NCI-H82 treated with DMSO at 0.1 percent for 48 hours (cell line): ENCODE results near the gene SMAD1.
A peak's percentile ranks its signal among the peaks of the same experiment; 100 is the strongest.
"Not testable (repeated sequence)": the region's sequence is repeated elsewhere in the genome, so short reads cannot be mapped to it uniquely, and the experiment has no call there.

Experiments used
- DNase-seq: peaks from one replicate; lab custom pipeline; 2025; ENCODE audit not compliant: unreplicated experiment; lab: John Stamatoyannopoulos, UW

The SMAD1 gene

DNA sequence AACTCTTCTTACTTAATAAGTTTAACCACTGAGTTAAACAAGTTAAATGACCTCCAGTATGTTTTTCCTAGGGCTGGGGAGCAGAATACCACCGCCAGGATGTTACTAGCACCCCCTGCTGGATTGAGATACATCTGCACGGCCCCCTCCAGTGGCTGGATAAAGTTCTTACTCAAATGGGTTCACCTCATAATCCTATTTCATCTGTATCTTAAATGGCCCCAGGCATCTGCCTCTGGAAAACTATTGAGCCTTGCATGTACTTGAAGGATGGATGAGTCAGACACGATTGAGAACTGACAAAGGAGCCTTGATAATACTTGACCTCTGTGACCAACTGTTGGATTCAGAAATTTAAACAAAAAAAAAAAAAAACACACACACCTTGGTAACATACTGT is 76.1 kb downstream of the SMAD1 start:
- peak; percentile 74 for DNase-seq

DNA sequence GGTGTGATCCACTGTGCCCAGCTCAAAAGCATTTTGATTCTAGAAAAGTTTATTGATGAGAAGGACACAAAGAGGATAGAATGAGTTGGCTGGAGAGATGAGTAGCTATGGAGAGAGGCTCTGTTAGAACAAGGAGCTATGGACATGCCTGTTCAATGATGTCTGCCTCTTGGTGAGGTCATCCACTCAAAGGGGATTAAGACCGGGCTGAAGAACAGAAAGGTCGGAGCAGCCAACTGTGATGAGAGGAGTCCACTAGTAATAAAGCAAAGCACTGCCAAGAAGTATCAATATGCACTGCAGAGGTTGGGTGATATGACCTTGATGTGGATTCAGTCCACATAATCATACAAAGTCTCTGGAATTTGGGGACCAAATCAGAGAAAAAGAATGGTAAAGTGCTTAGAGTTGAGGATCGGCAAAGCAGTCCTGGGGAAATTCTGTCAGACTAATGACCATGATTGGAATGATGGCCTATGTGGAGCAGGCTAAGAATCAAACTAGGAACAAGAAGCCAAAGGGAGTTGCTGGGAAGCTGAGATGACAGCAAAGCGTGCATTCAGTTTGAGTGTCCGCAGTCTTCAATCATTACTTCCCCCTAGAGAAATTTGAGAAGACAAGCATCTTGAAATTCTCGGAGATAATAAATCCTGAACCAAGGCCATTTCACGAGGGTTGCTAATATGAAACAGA is 81.8 kb downstream of the SMAD1 start:
- DNase-seq: no peak

- DNase-seq: no peak
These were observed 82.9 kb downstream of the SMAD1 start for GRCh38 chr4:145564540-145564939.

DNA sequence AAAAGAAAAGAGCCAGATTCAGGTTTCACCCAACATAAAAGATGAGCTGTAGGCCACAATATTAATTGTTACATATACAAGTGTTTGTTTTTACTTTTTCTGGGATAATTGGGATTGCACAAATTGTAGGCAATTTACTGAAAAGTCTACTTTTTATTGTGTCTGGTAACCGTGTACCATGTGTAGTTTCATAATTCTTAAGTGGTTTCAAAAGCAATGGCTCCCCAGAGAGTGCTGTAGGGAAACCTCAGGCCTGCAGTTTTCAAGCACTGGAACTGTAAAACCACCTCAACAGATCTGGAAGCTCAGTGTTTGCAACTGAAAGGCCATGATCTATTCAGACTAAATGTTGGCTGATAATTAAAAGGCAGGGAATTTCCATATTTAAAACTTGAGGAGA is 83.7 kb downstream of the SMAD1 start:
- DNase-seq: no peak

GRCh38 chr4:145566086-145566708 is 84.5 kb downstream of the SMAD1 start:
- no peak for DNase-seq

- no peak for DNase-seq
These were observed 85.1 kb downstream of the SMAD1 start for GRCh38 chr4:145566768-145567167.

GRCh38 chr4:145567516-145567915 is 85.9 kb downstream of the SMAD1 start:
- DNase-seq: no peak

GRCh38 chr4:145574546-145574945 is 92.9 kb downstream of the SMAD1 start:
- DNase-seq: not testable (repeated sequence)

DNA sequence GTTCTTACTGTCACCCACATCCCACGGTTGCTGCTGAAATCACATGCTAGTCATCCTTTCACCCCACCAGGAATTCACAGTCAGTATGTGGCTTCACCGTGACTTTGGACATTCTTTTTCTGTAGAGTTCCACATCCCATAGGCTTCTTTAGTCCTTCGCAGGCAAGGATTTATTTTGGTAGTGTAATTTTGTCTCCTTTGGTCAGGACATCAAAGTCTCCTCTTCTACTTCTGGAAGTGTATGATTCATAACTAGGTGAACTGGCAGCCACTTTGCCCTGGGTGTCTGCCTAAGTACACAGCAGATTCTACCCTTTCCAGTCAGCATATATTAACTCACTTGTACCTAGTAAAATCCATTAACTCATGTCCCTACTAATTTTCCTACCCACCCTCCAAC is 99.3 kb downstream of the SMAD1 start:
- no peak for DNase-seq

- DNase-seq: no peak
These were observed 101.8 kb downstream of the SMAD1 start for GRCh38 chr4:145583191-145584055.

DNA sequence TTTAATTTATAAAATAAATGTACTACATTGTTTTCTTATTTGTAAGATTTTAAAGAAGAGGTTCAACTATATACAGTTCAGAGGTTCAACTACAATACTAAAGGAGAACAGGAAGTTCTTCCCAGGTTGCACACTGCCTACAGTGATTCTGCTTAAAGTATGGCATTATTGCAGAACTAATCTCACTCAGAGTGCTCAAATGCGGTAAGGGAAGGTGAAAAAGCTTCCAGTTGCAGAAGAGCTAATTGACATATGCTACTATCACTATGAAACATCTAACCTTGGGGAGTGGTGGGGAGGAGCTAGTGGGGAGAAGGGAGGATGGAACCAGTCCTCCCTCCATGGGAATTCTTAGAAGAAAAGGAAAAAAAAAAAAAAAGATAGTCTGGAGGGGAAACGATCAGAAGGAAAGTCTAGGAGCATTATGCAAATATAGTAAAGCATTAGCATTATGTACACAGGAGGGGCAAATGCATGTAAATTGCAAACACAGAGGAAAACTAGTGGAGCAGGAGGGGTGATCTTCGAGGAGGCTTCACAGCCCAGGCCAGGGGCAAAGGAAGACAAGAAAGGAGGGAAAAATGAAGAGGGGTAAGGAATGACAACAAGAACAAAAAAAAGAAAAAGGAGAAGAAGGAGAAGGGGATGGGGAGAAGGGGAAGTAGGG is 105.6 kb downstream of the SMAD1 start:
- no peak for DNase-seq

DNA sequence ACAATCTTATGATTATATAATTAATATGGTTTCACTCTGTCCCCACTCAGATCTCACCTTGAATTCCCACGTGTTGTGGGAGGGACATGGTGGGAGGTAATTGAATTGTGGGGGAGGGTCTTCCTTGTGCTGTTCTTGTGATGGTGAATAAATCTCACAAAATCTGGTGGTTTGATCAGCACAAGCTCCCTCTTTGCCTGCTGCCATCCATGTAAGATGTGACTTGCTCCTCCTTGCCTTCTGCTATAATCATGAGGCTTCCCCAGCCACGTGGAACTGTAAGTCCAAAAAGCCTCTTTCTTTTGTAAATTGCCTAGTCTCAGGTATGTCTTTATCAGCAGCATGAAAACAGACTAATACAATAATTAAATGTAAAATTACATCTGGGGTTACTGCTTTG is 107.7 kb downstream of the SMAD1 start:
- DNase-seq: not testable (repeated sequence)

GRCh38 chr4:145589916-145590702 is 108.5 kb downstream of the SMAD1 start:
- DNase-seq: no peak

DNA sequence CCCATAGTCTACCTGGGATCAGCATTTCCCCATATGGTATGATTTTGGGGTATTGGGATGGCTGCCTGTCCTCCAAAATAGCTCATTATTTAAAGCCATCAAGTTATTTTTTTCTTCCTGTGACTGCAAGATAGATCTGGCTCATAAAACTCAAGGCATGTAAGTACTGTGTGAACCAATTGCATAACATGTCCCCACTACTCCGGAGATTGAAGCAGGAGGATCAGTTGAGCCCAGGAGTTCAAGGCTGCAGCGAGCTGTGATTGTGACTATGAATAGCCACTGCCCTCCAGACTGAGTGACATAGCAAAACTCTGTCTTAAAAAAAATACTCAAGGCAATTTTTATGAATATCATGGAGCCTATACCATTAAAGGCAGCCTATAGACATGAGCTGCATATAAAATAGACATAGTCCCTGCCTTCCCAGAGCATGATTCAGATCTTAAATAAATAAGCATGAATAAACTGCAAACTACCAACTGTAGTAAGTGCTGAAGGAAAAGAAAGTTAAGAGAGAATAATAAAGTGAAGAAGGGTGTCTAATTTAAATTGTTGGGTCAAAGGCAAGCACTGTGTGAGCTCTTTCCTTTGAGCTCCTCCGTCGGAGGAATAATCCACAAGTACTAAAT is 120.6 kb downstream of the SMAD1 start:
- DNase-seq: no peak

DNA sequence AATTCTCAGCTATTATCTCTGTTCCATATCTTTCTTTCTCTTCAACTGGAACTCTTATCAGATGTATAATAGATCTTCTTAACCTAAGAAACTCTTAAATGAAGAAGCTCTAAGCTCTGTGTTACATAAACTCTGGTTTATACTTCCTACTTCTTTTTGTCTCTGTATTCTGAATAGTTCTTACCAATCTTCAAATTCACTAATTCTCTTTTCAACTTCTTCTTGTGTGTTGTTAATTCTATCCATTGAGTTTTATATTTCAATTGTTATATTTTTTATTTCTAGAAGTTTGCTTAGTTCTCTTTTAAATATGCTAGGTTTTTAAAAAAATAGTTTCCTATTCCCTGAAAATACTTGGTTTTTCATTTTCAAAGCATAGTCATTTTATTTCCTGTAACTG is 124.3 kb downstream of the SMAD1 start:
- DNase-seq: no peak
